Measurements from ENCODE around the gene AGPS.

GRCh38 chr2:177429688-177430325, 37.2 kb downstream of the AGPS start:
- TF ChIP-seq CTCF (IDR thresholded peaks at IDR 0.05) = no peak
- TF ChIP-seq POLR2A (IDR thresholded peaks at IDR 0.05) = no peak
